ENCODE results near the gene FGF7.

DNA sequence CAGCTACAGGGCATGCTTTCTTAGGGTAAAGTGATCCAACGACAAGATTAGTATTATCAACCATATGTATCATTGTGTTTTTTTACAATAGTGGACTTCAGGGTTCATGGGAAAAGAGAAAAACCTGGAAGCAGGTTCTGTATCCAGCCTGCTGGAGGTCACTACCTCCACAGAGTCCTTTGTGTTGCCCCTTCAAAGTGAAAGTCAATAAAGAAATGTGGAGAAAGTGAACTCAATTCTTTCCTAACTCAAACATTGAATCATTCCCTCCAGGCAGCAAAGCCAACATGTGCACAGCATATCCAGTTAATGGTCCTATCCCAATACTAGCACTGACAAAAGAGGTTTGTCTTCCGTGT, 45.4 kb downstream of the FGF7 start:
- TF ChIP-seq, protein P1, sequence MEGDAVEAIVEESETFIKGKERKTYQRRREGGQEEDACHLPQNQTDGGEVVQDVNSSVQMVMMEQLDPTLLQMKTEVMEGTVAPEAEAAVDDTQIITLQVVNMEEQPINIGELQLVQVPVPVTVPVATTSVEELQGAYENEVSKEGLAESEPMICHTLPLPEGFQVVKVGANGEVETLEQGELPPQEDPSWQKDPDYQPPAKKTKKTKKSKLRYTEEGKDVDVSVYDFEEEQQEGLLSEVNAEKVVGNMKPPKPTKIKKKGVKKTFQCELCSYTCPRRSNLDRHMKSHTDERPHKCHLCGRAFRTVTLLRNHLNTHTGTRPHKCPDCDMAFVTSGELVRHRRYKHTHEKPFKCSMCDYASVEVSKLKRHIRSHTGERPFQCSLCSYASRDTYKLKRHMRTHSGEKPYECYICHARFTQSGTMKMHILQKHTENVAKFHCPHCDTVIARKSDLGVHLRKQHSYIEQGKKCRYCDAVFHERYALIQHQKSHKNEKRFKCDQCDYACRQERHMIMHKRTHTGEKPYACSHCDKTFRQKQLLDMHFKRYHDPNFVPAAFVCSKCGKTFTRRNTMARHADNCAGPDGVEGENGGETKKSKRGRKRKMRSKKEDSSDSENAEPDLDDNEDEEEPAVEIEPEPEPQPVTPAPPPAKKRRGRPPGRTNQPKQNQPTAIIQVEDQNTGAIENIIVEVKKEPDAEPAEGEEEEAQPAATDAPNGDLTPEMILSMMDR (IDR thresholded peaks at IDR 0.05; ENCODE audit: insufficient read depth, low read length) = no peak
- TF ChIP-seq, protein P2, sequence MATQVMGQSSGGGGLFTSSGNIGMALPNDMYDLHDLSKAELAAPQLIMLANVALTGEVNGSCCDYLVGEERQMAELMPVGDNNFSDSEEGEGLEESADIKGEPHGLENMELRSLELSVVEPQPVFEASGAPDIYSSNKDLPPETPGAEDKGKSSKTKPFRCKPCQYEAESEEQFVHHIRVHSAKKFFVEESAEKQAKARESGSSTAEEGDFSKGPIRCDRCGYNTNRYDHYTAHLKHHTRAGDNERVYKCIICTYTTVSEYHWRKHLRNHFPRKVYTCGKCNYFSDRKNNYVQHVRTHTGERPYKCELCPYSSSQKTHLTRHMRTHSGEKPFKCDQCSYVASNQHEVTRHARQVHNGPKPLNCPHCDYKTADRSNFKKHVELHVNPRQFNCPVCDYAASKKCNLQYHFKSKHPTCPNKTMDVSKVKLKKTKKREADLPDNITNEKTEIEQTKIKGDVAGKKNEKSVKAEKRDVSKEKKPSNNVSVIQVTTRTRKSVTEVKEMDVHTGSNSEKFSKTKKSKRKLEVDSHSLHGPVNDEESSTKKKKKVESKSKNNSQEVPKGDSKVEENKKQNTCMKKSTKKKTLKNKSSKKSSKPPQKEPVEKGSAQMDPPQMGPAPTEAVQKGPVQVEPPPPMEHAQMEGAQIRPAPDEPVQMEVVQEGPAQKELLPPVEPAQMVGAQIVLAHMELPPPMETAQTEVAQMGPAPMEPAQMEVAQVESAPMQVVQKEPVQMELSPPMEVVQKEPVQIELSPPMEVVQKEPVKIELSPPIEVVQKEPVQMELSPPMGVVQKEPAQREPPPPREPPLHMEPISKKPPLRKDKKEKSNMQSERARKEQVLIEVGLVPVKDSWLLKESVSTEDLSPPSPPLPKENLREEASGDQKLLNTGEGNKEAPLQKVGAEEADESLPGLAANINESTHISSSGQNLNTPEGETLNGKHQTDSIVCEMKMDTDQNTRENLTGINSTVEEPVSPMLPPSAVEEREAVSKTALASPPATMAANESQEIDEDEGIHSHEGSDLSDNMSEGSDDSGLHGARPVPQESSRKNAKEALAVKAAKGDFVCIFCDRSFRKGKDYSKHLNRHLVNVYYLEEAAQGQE (IDR thresholded peaks at IDR 0.05; ENCODE audit: insufficient replicate concordance, low read depth) = no peak
- TF ChIP-seq POLR2AphosphoS5 (IDR thresholded peaks at IDR 0.05; ENCODE audit: low read depth) (no peak), GABPA (IDR thresholded peaks at IDR 0.05; ENCODE audit: low read depth) (no peak), SPI1 (IDR thresholded peaks at IDR 0.05; ENCODE audit: borderline replicate concordance, low read depth) (no peak)
